Measurements from ENCODE around the gene HSF4.

Gene HSF4

DNA sequence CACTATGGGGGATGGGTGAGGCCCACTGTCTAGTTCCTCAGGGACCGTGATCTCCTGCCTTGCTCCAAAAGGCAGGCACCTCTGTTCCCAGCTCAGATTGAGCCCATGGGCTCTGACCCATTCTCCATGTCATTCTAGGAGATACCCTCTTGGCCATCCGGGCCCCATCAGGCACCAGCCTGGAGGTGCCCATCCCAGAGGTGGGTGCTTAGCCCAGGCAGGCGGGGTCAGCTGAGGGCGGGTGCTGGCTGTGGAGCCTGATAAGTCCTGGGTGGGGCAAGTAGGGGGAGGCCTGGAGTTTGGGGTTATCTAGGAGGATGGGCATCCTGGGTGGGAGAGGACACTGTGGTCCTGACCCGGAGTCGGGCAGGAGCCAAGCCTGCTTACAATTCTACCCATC lies 29.7 kb downstream of the HSF4 start:
- Mint-ChIP-seq H3K4me1 (peaks cover 37% of the 10 kb centered on the region), H3K36me3 (ENCODE audit: low read depth) (peaks cover 37% of the 10 kb centered on the region), H3K27me3 (ENCODE audit: low read depth, poor library complexity) (peaks cover 15% of the 10 kb centered on the region), H3K9me3 (no peaks in the 10 kb centered on the region), H3K4me3 (peak overlapping the region; percentile 92), H3K27ac (no peak overlapping the region)
- TF ChIP-seq, protein P1, sequence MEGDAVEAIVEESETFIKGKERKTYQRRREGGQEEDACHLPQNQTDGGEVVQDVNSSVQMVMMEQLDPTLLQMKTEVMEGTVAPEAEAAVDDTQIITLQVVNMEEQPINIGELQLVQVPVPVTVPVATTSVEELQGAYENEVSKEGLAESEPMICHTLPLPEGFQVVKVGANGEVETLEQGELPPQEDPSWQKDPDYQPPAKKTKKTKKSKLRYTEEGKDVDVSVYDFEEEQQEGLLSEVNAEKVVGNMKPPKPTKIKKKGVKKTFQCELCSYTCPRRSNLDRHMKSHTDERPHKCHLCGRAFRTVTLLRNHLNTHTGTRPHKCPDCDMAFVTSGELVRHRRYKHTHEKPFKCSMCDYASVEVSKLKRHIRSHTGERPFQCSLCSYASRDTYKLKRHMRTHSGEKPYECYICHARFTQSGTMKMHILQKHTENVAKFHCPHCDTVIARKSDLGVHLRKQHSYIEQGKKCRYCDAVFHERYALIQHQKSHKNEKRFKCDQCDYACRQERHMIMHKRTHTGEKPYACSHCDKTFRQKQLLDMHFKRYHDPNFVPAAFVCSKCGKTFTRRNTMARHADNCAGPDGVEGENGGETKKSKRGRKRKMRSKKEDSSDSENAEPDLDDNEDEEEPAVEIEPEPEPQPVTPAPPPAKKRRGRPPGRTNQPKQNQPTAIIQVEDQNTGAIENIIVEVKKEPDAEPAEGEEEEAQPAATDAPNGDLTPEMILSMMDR (IDR thresholded peaks at IDR 0.05), result no peak
- no peak for DNase-seq

DNA sequence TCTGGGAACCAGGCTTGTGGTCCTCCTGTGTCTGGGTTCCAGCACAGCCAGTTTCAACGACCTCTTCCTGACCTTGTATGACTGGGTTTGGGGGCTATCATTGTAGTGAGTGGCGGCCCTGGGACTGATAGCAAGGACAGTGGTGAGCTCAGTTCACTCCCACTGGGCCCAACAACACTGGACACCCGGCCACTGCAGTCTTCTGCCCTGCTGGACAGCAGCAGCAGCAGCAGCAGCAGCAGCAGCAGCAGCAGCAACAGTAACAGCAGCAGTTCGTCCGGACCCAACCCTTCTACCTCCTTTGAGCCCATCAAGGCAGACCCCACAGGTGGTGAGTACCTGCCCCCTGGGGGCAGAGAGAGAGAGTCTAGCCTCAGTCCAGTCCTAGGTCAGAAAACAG lies 31.1 kb downstream of the HSF4 start:
- Mint-ChIP-seq H3K27ac (no peak overlapping the region), H3K4me3 (no peak overlapping the region), H3K36me3 (ENCODE audit: low read depth) (peaks cover 37% of the 10 kb centered on the region), H3K9me3 (no peaks in the 10 kb centered on the region), H3K4me1 (peaks cover 36% of the 10 kb centered on the region), H3K27me3 (ENCODE audit: low read depth, poor library complexity) (peaks cover 22% of the 10 kb centered on the region)
- TF ChIP-seq, protein P1 (IDR thresholded peaks at IDR 0.05), result no peak
- DNase-seq, result no peak

DNA sequence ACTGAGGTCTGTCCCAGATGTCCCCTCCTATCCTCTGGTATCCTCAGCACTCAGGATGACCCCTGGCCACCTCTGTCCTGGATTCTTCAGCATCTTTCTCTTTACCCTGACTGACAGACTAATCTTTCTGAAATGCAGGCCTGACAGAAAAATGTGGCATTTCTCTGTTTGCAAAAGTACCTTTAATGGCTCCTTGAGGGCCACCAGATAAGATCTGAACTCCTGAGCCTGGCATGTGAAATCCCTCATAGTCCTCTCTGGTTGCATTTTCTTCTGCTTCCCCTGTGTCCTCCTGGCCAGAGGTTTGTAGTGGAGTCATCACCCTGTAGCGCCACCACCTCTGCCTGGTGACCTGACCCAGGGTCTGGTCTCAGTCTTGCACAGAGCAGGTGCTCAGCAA lies 32.3 kb downstream of the HSF4 start:
- H3K4me3 Mint-ChIP-seq, result no peak overlapping the region
- no peaks in the 10 kb centered on the region for H3K9me3 Mint-ChIP-seq
- TF ChIP-seq, protein P1 (IDR thresholded peaks at IDR 0.05), result no peak
- DNase-seq, result no peak
- H3K36me3 Mint-ChIP-seq (ENCODE audit: low read depth), result peaks cover 37% of the 10 kb centered on the region
- H3K27ac Mint-ChIP-seq, result no peak overlapping the region
- H3K4me1 Mint-ChIP-seq, result peaks cover 28% of the 10 kb centered on the region
- H3K27me3 Mint-ChIP-seq (ENCODE audit: low read depth, poor library complexity), result peaks cover 19% of the 10 kb centered on the region

DNA sequence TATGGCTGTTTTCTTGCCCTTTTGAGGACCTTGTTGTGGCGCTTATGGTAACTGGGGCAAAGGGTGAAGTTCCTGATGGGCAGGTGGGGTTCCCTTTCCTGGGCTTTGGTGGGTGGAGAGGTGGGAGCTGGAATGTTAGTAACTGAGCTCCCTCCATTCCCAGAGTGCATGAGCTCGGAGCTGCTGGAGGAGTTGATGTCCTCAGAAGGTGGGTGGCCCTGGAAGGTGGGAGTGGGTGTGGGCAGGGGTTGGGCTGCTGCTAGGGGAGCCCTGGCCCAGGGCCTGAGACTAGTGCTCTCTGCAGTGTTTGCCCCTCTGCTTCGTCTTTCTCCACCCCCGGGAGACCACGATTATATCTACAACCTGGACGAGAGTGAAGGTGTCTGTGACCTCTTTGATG lies 33.2 kb downstream of the HSF4 start:
- Mint-ChIP-seq H3K4me1 (peaks cover 22% of the 10 kb centered on the region), H3K4me3 (no peak overlapping the region), H3K27me3 (ENCODE audit: low read depth, poor library complexity) (peaks cover 19% of the 10 kb centered on the region), H3K9me3 (no peaks in the 10 kb centered on the region), H3K27ac (no peak overlapping the region), H3K36me3 (ENCODE audit: low read depth) (peaks cover 37% of the 10 kb centered on the region)
- no peak for DNase-seq
- TF ChIP-seq, protein P1 (IDR thresholded peaks at IDR 0.05), result no peak

DNA sequence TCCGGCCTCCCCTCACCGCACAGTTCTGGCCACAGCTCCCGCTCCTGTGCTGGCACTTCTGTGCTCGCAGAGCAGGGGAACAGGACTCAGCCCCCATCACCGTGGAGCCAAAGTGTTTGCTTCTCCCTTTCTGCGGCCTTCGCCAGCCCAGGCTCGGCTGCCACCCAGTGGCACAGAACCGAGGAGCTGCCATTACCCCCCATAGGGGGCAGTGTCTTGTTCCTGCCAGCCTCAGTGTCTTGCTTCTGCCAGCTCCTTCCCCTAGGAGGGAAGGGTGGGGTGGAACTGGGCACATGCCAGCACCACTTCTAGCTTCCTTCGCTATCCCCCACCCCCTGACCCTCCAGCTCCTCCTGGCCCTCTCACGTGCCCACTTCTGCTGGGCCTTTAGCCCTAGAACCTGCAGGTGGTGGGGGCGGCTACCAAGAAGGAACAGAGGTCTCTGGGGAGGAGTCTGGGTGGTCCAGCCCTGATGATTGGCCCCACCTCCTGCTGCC lies 33.7 kb downstream of the HSF4 start:
- H3K4me1 Mint-ChIP-seq, result peaks cover 17% of the 10 kb centered on the region
- no peaks in the 10 kb centered on the region for H3K9me3 Mint-ChIP-seq
- H3K36me3 Mint-ChIP-seq (ENCODE audit: low read depth), result peaks cover 37% of the 10 kb centered on the region
- peaks cover 16% of the 10 kb centered on the region for H3K27me3 Mint-ChIP-seq (ENCODE audit: low read depth, poor library complexity)
- H3K27ac Mint-ChIP-seq, result no peak overlapping the region
- no peak for DNase-seq
- TF ChIP-seq, protein P1 (IDR thresholded peaks at IDR 0.05), result no peak
- no peak overlapping the region for H3K4me3 Mint-ChIP-seq

DNA sequence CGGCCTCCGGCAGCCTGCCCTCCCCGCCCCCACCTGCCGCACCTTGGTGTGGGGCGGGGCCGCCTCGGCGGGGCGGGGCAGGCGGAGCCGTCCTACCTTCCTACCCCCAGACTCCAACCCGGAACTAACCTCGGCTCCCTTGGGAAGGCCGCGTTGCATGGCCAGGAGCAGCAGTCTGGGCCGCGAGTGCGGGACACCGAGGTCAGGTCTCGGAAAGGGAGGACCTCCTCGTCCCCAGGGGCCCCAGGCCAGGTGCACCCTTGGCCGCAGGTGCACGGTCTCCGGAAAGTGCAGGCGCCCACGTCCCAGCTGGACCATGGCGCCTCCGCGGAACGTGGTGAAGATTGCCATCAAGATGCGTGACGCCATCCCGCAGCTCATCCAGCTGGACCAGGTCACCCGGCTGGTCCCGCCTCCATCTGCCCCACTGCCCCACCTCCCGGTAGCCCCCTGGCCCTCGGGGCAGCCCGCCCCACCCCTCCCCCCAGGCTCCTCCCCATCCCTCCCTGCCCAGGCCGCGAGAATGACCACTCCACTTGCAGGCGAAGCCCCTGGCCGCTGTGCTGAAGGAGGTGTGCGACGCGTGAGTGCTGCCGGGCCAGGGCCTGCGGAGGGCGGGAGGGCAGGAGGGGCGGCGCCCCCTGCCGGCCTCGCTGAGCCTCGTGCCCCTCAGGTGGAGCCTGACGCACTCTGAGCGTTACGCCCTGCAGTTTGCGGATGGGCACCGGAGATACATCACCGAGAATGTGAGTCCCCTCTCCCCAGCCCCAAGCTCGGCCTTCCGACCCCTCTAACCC lies 34.7 kb downstream of the HSF4 start, which contains the start of gene ELMO3:
Gene ELMO3, plus strand, starts transcription at position 121 of the 797 bp plus-strand sequence. Its CDS starts 196 bp downstream, at position 317.
- Mint-ChIP-seq H3K27me3 (ENCODE audit: low read depth, poor library complexity) (peaks cover 16% of the 10 kb centered on the region), H3K9me3 (no peaks in the 10 kb centered on the region), H3K4me3 (no peak within 1 kb of the TSS), H3K4me1 (peaks cover 8% of the 10 kb centered on the region), H3K27ac (no peak within 1 kb of the TSS), H3K36me3 (ENCODE audit: low read depth) (peaks cover 31% of the 10 kb centered on the region)
- TF ChIP-seq, protein P1 (IDR thresholded peaks at IDR 0.05), result peak; percentile 45
- peak; percentile 52 for DNase-seq
